HG03108 (cell line): ENCODE data around the gene MTA2.

Experiments
- ATAC-seq: cut with Tn5 transposase; IDR thresholded peaks from one replicate; pipeline ENCODE4 v1.9.1; 2021; ENCODE audit warnings: moderate library complexity; ENCODE audit not compliant: unreplicated experiment

MTA2 gene

DNA sequence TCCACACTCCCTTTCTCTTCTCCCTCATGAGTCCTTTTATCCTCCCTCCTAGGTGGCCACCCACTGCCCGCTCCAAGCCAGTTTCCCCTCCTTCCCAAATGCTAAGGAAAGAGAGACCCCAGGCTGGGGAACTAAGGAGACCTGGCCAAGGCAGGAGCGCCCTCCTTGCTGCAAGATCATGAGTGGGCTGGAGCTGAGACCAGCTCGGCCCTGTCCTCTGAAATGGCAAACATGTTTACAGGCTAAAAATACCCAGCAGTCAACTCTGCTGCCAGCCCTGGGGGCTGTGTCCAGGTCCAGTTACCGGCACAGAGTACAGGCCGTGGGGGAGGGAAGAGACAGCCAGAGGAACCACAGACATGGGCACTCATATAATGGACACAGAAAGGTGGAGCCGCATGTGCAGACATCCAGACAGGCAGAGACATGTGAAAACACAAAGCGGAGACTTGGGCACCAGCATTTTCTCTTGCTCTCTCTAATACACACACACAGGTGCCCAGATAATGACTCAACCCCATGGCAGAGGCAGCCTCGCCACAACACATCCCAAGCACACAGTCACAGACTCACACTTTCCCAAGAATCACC lies 53.9 kb downstream of the MTA2 start:
- ATAC-seq, result no peak

GRCh38 chr11:62546929-62547625 lies 54.6 kb downstream of the MTA2 start:
- ATAC-seq, result no peak

- ATAC-seq, result no peak
Measured at GRCh38 chr11:62546244-62546928, 55.3 kb downstream of the MTA2 start, which contains the start of gene AHNAK. AHNAK (minus strand) TSS chr11:62546806; CDS start chr11:62536098, 10,708 bp downstream.

DNA sequence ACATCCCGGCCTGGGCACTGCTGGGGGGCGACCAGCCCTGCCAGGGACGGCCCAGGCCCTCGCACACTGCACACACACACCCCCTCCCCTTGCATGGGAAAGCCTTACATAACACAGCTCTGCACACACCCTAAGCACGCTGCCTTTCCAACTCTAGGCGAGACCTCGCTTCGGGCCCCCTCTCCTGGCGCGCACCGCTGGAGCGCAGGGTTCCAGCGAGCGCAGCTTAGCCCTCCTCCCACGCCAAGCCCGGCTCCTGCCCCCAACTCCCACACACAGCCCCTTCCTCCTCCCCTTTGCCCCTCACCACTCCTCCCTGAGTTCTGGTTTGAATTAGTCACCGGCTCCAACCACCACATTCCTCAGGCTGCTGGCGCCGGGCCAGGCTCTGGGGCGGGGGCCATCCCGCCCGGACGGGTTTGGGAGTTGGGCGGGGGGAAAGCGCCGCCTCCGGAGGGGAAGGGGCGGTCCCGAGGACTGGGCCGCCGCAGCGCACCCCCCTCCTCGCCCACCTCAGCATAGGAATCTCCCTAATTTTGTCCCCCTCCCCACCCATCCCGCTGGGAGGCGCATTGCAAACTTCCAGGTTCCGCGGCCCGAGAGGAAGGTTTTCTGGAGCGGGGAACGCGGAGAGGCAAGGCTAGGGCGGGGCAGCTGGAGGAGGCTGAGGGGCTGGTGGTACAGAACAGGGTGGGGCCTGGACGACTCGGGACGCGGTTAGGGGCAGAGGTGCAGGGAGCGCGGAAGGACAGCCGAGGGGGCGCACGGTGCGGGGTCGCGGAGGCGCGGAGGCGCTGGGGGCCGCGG lies 56.0 kb downstream of the MTA2 start:
- ATAC-seq, result no peak

DNA sequence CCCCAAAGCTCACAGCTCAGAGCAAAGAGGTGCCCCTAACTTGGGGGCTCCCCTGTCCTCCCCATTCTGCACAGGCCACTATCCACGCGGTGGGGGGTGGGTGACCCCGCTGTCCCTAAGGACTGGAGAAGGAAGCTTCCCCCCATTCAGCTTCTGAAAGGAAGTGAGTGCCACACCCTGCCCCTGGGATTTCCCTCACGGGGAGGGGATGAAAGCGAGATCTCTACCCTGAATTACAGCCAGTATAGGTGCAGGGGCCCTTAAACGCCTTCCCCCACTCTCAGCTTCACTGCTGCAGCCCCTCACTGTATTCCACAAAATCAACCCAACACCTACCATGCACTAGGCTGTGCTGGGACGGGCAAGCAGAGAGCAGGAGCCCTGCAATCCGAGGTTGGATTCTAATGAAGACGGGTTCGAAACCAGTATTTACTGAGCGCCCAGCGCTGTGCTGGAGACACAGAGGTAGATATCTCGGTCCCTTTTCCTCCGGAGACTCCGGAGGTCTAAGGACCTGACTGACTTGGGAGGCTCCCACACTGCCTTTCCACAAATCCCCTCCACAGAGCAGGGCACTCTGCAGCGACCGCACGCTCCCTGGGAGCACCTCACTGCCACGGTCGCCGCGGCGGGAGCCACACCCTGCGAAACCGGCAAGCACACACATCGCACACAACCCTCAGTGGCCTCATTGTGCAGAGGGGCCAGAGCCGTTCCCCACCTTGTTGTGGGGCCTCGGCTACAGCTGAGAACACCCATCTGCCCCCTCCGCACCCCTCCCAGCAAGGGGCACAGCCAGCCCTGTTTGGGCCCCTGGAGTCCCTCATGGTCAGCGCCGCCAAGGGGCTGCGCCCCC lies 56.9 kb downstream of the MTA2 start:
- ATAC-seq, result no peak

- ATAC-seq, result no peak
Measured at GRCh38 chr11:62543680-62544444, 57.8 kb downstream of the MTA2 start.
